ENCODE measurements around the gene ZNF25. TPM values are rescaled to one million over a fixed set of nuclear protein-coding genes. Genes with fewer than 3 reads are reported as not detected.

Gene ZNF25
- total and polyA plus RNA-seq, 4 donors: 25.8 to 63.6 (median 34.7) TPM

Small RNA genes within 50 kb of the gene (small RNA-seq; reads per million reads assigned to genes)
- gene RF00019 (ENCODE audit: low replicate concordance): not detected

Other genes starting within 250 kb of the ZNF25 start
- 10 to 100 TPM; 28.9 to 40.1 TPM for gene ZNF248, start 119.0 kb downstream of the ZNF25 start, total RNA-seq
- gene ZNF248, start 119.0 kb downstream of the ZNF25 start, polyA plus RNA-seq (ENCODE audit: insufficient read length in 2 of 2): 10 to 100 TPM; 29.9 to 31.3 TPM
- 10 to 100 TPM; 46.2 to 54.2 TPM for gene ZNF33A, start 34.0 kb upstream of the ZNF25 start, total RNA-seq
- 10 to 100 TPM; 23.4 to 29.3 TPM for gene ZNF33A, start 34.0 kb upstream of the ZNF25 start, polyA plus RNA-seq (ENCODE audit: insufficient read length in 2 of 2)
- 10 to 100 TPM; 23.3 to 30.4 TPM for gene ZNF37A, start 117.7 kb upstream of the ZNF25 start, total RNA-seq
- gene ZNF37A, start 117.7 kb upstream of the ZNF25 start, polyA plus RNA-seq (ENCODE audit: insufficient read length in 2 of 2): 10 to 100 TPM; 16.6 to 20.9 TPM